K562 (cell line): ENCODE measurements around the gene ALK. TPM values are rescaled to one million over a fixed set of nuclear protein-coding genes. Genes with fewer than 3 reads are reported as not detected.

ENCODE experiments used
- ATAC-seq: fragments of 200-7000 bp; cut with Tn5 transposase; 3 replicates; pipeline ENCODE4 v1.9.1; 2020; ENCODE audit warnings: moderate library complexity
- BruUV-seq: library from RNA; stranded (reverse); fragments of 400-500 nt; replicated peaks from 2 replicates; lab custom pipeline; 2021; lab: Mats Ljungman, UMichigan
- CTCF ChIA-PET: fragments of 300-600 bp; formaldehyde crosslinking; extraction: SDS; loops from one replicate; lab custom pipeline; 2021; ENCODE audit warnings: low intra/inter-chr PET ratio; lab: Yijun Ruan, JAX
- POLR2A ChIA-PET: fragments of 300-600, 350-650 bp; sonication (Branson Sonifier 250); formaldehyde crosslinking; extraction: SDS; loops from one replicate; lab custom pipeline; 2021; ENCODE audit warnings: antibody characterized with exemption, inconsistent platforms; lab: Yijun Ruan, JAX
- DNase-seq, 4 experiments: peaks; one replicate each; pipeline versions ENCODE4 v3.0.0 to v3.0.0-alpha.2; 2011 to 2018; ENCODE audit warnings: low spot score in 3 of 4, mixed read lengths in 3 of 4; ENCODE audit errors: extremely low read depth in 1 of 4
- FAIRE-seq: peaks from 2 replicates; lab custom pipeline; 2011; peaks lifted over from hg19 to GRCh38; lab: Jason Lieb, UNC
- H2AFZ ChIP-seq: 2 replicates; pipeline ENCODE4 v1.6.0; 2011; ENCODE audit warnings: low read depth, low read length, control low read depth, inconsistent platforms
- H3K27ac ChIP-seq: fragments of 200-600 bp; 3 replicates; pipeline ENCODE4 v1.8.0; 2011; ENCODE audit warnings: low read depth, mild to moderate bottlenecking, control low read depth, inconsistent platforms, low read length, moderate library complexity, mixed read lengths; ENCODE audit errors: extremely low read depth
- H3K27me3 ChIP-seq, 2 experiments: fragments of 300-600 bp in 1 of 2; 2 replicates in 1 of 2; 3 replicates in 1 of 2; pipeline versions ENCODE4 v1.6.0 to v1.8.0; 2011; ENCODE audit warnings: inconsistent platforms in 2 of 2, low read length in 2 of 2, mild to moderate bottlenecking in 1 of 2, mixed read lengths in 1 of 2, moderate library complexity in 1 of 2; ENCODE audit not compliant: control insufficient read depth in 2 of 2, insufficient read depth in 2 of 2
- H3K36me3 ChIP-seq: fragments of 300-600 bp; 3 replicates; pipeline ENCODE4 v1.8.0; 2011; ENCODE audit warnings: mild to moderate bottlenecking, low read length, inconsistent platforms; ENCODE audit not compliant: control insufficient read depth, insufficient read depth
- H3K4me1 ChIP-seq, 2 experiments: fragments of 200-600 bp in 1 of 2; replicated peaks in 1 of 2; 2 replicates in 1 of 2; 3 replicates in 1 of 2; pipeline versions ENCODE4 v1.5.1 to v1.8.0; 2011; ENCODE audit warnings: inconsistent platforms in 2 of 2, low read length in 2 of 2, mild to moderate bottlenecking in 1 of 2, mixed read lengths in 1 of 2, moderate library complexity in 1 of 2; ENCODE audit not compliant: control insufficient read depth in 2 of 2, insufficient read depth in 2 of 2
- H3K4me2 ChIP-seq: 2 replicates; pipeline ENCODE4 v1.6.1; 2011; ENCODE audit warnings: low read length, control low read depth, inconsistent platforms, mixed read lengths; ENCODE audit not compliant: insufficient read depth
- H3K4me3 ChIP-seq: fragments of 200-600 bp; sonication (generic), shearing (Covaris generic); 2 replicates; pipeline ENCODE4 v1.5.1; 2016; ENCODE audit warnings: control low read depth, inconsistent platforms
- H3K79me2 ChIP-seq: fragments of 200-600 bp; 3 replicates; pipeline ENCODE4 v1.8.0; 2011; ENCODE audit warnings: low read length, inconsistent platforms; ENCODE audit not compliant: control insufficient read depth, insufficient read depth
- H3K9ac ChIP-seq, 2 experiments: 2 replicates each; pipeline versions ENCODE4 v1.6.0 to v1.6.1; 2011; ENCODE audit warnings: low read depth in 2 of 2, low read length in 2 of 2, control low read depth in 1 of 2, inconsistent platforms in 1 of 2, mild to moderate bottlenecking in 1 of 2, mixed read lengths in 1 of 2; ENCODE audit not compliant: insufficient read depth in 1 of 2
- H3K9me1 ChIP-seq: one replicate; pipeline ENCODE4 v1.6.0; 2011; ENCODE audit warnings: inconsistent platforms, mild to moderate bottlenecking, low read length, moderate library complexity; ENCODE audit not compliant: control insufficient read depth, insufficient read depth
- H3K9me3 ChIP-seq: replicated peaks from 2 replicates; pipeline ENCODE4 v1.5.1; 2011; ENCODE audit warnings: low read depth, low read length, inconsistent platforms; ENCODE audit not compliant: control insufficient read depth, insufficient read depth
- H4K20me1 ChIP-seq: replicated peaks from 2 replicates; pipeline ENCODE4 v1.6.1; 2011; ENCODE audit warnings: low read length, inconsistent platforms, mixed read lengths; ENCODE audit not compliant: control insufficient read depth, insufficient read depth
- CAMTA2 ChIP-seq: fragments of 250-450 bp; sonication (Bioruptor Pico); conservative IDR thresholded peaks from 2 replicates; pipeline ENCODE4 v1.5.1; 2022
- MAFK ChIP-seq: IDR thresholded peaks from 2 replicates; pipeline ENCODE4 v1.6.1; 2011; ENCODE audit warnings: low read length, improper control_type of control experiment
- RAD51 ChIP-seq: fragments of 450-650 bp; IDR thresholded peaks from 2 replicates; pipeline ENCODE4 v1.7.1; 2016; ENCODE audit warnings: low read depth, mild to moderate bottlenecking, borderline replicate concordance
- ZNF644 ChIP-seq: fragments of 200-800 bp; sonication (Bioruptor generic); IDR thresholded peaks from 2 replicates; pipeline ENCODE4 v1.6.1; 2016; ENCODE audit warnings: low read depth, missing genetic modification characterization, missing compliant biosample characterization
- WGBS: fragments of 100-300 bp; shearing (Covaris generic); methylation state at CpG from one replicate; pipeline ENCODE4 v1.1.6; 2016; ENCODE audit warnings: low coverage, mixed read lengths; ENCODE audit not compliant: insufficient coverage; ENCODE audit errors: missing lambda C conversion rate; 5-methylcytosine and 5-hydroxymethylcytosine counted together
- in situ Hi-C: fragments of 300-500 bp; cut with MboI; formaldehyde crosslinking; loops from 4 replicates; pipeline ENCODE4 v1.15.0; 2018; ENCODE audit warnings: inconsistent platforms, mixed read lengths
- intact Hi-C: fragments of 100-400 bp; cut with micrococcal nuclease; formaldehyde crosslinking; loops from 2 replicates; pipeline ENCODE4 v1.14.2; 2022
- polyA plus RNA-seq, 8 experiments: library from polyadenylated mRNA; depleted of rRNA in 4 of 8; stranded (reverse) in 5 of 8; unstranded in 3 of 8; fragments of >200 nt; fragmentation: Nextera tagmentation in 2 of 8; fragmentation: Illumina TruSeq in 1 of 8; extraction: Ambion mirVana in 2 of 8; extraction: Trizol in 1 of 8; gene quantifications; 2 replicates each; pipeline versions ENCODE4 v1.2.1 to v1.2.3, GENCODE V29; 2011 to 2014; ENCODE audit warnings: inconsistent platforms in 1 of 8, missing spikeins in 1 of 8
- total RNA-seq, 7 experiments: library from RNA; depleted of rRNA in 6 of 7; stranded (reverse); fragments of >200 nt in 6 of 7; fragmentation: Illumina TruSeq in 2 of 7; extraction: Trizol in 2 of 7; gene quantifications; 2 replicates each; pipeline versions ENCODE4 v1.2.1 to v1.2.3, GENCODE V29; 2011 to 2021; ENCODE audit warnings: low replicate concordance in 1 of 7
- TF ChIP-seq, protein P1 (sequence below): fragments of 250-450 bp; sonication (Bioruptor Pico); IDR thresholded peaks from 2 replicates; pipeline ENCODE4 v1.4.0; 2020
- TF ChIP-seq, protein P2 (sequence below), 2 experiments: fragments of 450-650 bp; conservative IDR thresholded peaks; 2 replicates each; pipeline ENCODE4 v1.6.1; 2017; ENCODE audit warnings: mild to moderate bottlenecking in 2 of 2, moderate library complexity in 2 of 2

ALK gene
- total and polyA plus RNA-seq, 9 of the 15 experiments (the other 6 are each of a cell fraction or from before 2014, with no cell fraction given): not detected

DNA sequence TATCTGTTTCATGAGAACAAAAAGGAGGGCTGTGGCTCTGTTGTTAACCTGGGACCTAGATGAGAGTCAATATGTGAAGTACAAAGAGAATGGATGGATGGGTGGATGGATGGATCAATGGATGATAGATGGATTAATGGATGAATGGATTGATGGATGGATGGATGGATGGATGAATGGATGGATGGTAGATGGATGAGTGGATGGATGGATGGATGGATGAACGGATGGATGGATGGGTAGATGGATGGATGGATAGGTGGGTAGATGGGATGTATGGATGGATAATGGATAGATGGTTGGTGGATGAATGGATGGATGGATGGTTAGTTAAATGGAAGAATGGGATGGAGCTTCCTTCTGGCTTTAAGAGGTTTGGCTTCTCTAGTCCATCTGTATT lies 396.7 kb downstream of the ALK start:
- CTCF ChIA-PET: no interaction called here
- Histone ChIP-seq H4K20me1 (no peaks in the 10 kb centered on the region), H3K4me3 (no peak overlapping the region), H3K36me3 (no peaks in the 10 kb centered on the region), H2AFZ (no peak overlapping the region), H3K9me3 (no peaks in the 10 kb centered on the region), H3K27me3 (peaks cover 0 to 6% of the 10 kb centered on the region in 2 experiments; a peak in 2 of 5 replicates), H3K9ac (no peak overlapping the region), H3K4me2 (no peak overlapping the region), H3K9me1 (no peaks in the 10 kb centered on the region), H3K27ac (no peak overlapping the region), H3K79me2 (no peaks in the 10 kb centered on the region), H3K4me1 (no peaks in the 10 kb centered on the region)
- 0% methylated on average over 1 of the region's 1 CpG for WGBS
- in situ Hi-C loops (no loop called here), intact Hi-C loops (no loop called here)
- BruUV-seq: no TSS peak
- DNase-seq (no peak), FAIRE-seq (no peak), ATAC-seq (no peak)
- POLR2A ChIA-PET: interaction anchor here (1.1 kb wide), 1 partner anchor 9 kb away, joined by 3 read pairs; no protein-coding TSS in a partner anchor
- TF ChIP-seq, protein P1, sequence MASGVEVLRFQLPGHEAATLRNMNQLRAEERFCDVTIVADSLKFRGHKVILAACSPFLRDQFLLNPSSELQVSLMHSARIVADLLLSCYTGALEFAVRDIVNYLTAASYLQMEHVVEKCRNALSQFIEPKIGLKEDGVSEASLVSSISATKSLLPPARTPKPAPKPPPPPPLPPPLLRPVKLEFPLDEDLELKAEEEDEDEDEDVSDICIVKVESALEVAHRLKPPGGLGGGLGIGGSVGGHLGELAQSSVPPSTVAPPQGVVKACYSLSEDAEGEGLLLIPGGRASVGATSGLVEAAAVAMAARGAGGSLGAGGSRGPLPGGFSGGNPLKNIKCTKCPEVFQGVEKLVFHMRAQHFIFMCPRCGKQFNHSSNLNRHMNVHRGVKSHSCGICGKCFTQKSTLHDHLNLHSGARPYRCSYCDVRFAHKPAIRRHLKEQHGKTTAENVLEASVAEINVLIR (CRISPR knock-in tag): no peak
- TF ChIP-seq MAFK (no peak), RAD51 (no peak)

DNA sequence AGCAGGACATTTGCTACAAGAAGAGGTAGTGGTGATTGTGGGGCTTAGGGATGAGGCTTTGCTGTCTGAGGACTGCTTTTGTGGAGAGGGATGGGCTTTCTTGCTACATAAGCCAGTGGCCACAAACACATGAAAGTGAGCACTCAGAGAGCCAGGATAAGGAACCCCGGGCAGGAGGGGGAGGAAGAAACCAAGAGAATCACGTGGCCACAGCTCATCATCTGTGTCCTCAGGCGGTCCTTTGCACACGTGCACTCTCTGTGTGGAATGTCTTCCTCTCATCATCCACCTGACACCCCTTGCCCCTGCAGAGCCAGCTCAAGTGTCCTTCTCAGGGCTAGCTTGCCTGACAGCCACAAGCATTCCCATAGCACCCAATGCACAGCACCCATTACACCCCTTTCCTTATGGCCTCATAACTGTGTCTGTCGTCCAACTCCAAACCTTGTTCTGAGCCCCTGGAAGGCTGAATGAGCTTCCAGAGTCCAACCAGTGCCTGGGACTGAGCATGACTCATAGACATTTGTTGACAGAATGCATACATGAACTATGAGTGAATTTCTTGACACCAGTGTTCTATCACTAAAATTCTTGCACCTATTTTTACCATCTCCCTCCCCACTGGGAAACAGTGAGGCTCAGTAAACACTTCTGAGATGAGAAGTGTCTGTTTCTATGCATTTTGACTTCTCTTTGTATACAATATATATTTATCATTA lies 398.3 kb downstream of the ALK start:
- Histone ChIP-seq H3K27ac (no peak overlapping the region), H3K9me1 (no peaks in the 10 kb centered on the region), H3K4me3 (no peak overlapping the region), H3K27me3 (no peaks in the 10 kb centered on the region), H3K4me1 (no peaks in the 10 kb centered on the region), H3K79me2 (no peaks in the 10 kb centered on the region), H2AFZ (no peak overlapping the region), H3K9ac (no peak overlapping the region), H3K36me3 (no peaks in the 10 kb centered on the region), H3K9me3 (no peaks in the 10 kb centered on the region), H3K4me2 (no peak overlapping the region), H4K20me1 (no peaks in the 10 kb centered on the region)
- no peak for ATAC-seq
- intact Hi-C loops: no loop called here
- no peak for DNase-seq
- POLR2A ChIA-PET: interaction anchor here (0.7 kb wide), 1 partner anchor 8 kb away, joined by 3 read pairs; no protein-coding TSS in a partner anchor
- CTCF ChIA-PET: no interaction called here
- no peak for FAIRE-seq
- no peak for TF ChIP-seq CAMTA2 (CRISPR knock-in tag)
- no peak for TF ChIP-seq ZNF644 (tag)
- TF ChIP-seq, protein P2, sequence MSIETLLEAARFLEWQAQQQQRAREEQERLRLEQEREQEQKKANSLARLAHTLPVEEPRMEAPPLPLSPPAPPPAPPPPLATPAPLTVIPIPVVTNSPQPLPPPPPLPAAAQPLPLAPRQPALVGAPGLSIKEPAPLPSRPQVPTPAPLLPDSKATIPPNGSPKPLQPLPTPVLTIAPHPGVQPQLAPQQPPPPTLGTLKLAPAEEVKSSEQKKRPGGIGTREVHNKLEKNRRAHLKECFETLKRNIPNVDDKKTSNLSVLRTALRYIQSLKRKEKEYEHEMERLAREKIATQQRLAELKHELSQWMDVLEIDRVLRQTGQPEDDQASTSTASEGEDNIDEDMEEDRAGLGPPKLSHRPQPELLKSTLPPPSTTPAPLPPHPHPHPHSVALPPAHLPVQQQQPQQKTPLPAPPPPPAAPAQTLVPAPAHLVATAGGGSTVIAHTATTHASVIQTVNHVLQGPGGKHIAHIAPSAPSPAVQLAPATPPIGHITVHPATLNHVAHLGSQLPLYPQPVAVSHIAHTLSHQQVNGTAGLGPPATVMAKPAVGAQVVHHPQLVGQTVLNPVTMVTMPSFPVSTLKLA (conservative IDR thresholded peaks at IDR 0.05): no peak
- TF ChIP-seq, all 486 proteins: peak for 0
- in situ Hi-C loops: no loop called here
- WGBS: 0% methylated on average over 5 of the region's 5 CpGs
- BruUV-seq: no TSS peak
